HG03045 (cell line): ENCODE results near the gene CAVIN4.

Experiments used
- ATAC-seq: cut with Tn5 transposase; IDR thresholded peaks from one replicate; pipeline ENCODE4 v1.9.1; 2021; ENCODE audit warnings: mild to moderate bottlenecking, moderate library complexity; ENCODE audit not compliant: unreplicated experiment

CAVIN4 gene

DNA sequence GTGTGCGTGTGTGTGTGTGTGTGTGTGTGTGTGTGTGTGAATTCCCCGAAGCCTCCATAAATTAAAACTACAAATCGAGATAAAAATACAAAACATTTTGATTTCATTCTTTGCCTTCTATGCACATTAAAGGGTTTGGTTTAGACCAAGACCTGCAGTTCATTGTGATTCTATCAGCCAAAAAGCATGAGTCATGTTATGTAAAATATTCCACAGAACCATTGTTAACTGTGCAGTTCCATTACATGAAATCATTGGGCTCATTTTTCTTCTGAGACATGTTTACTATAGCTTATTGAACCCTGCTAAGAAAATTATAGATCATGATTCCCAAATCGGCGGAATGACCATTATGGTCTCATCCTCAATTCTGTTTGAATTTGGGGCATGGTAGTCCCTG lies 11.7 kb downstream of the CAVIN4 start:
- ATAC-seq = no peak

DNA sequence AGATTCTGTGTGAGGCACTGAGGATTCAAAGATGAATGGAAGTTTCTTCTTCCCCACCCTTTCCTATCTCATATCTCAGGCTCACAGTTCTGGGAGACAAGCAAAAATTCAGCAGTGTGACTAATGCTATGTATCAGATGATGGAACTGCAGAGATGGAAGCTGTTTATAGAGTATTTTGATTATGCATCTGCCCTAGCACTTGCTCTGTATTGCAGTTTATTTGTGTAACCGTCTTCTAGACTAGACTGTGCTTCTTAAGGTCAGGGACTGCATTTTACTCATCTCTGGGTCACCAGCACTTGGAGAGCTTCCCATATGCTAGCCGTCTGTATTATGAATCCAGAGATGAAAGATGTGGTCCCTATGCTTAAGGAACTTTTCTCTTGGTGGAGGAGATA lies 12.6 kb downstream of the CAVIN4 start:
- ATAC-seq = no peak

DNA sequence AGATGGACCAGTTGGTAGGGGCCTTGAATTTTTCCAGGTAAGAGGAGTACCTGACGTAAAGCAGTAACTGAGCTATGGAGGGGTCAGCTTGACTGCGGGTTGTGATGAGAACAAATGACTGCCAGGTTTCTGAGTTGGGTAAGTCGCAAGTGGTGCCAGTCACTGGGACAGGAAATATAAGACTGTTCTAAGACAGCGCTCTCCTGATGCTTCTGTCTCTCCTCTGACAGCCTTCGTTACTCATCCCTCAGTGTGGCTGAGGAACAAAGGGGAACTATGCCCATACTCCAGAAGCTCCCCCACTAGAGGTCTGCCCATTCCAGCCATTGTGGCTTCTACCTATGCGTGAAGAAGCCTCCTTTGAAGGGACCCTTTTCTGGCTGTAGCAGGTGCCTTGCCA lies 13.3 kb downstream of the CAVIN4 start:
- ATAC-seq = no peak

- ATAC-seq = no peak
Observed at GRCh38 chr9:100591639-100592412, 13.9 kb downstream of the CAVIN4 start.

DNA sequence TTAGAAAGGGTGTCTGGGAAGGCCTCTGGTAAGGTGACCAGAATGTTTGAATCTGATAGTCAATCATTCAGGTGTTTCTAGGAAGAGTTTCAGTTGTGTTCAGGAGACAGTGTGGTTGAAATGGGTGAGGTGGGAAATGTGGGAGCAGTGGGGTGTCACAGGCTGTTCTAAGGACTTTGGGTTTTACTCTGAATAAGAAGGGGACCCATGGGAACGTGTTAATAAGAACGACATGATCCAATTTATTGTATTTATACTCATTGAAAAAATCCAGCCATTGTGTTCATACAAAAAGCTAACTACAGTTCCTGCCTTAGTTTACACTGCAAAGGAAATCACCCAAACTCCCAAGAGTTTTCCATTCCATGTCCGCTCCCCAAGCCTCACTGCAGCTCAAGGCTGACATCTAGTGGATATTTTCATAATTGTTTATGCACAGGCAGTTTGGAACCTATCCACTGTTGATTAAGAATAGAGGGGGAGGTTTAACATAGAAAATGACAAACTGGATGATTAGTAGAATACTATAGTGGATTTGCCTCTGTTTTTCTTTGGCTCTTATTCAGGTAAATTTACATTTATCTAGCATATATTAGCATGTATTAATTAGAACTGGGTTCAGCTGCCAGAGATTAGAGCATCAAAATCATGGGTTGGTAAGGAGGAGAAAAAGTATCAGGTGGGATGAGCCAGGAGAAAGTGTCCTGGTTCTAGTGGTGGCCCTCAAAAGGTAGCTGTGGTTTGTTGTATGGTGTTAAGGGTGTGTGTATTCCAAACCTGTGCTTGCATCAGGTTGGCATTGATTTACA lies 17.7 kb downstream of the CAVIN4 start:
- ATAC-seq = no peak

DNA sequence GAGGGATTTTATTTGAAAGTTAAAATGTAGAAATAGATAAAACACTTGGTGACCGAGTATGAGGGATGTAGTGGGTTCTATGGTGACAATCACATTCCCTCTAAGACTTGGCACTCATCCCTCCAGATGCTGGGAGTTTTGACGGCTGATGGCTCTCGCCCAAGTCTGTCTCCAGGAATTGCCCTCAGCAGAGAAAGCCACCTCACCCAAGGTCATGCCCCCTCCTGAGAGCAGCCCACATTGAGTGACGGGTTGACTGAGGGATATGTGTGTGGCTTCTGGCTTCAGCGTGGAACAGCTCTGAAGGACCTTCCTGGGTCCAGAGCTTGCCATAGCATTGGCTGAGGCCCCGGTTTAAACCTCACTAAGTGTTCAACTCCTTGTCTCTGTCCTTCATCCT lies 19.4 kb downstream of the CAVIN4 start:
- ATAC-seq = no peak

- peak; percentile 82 for ATAC-seq
Observed at GRCh38 chr9:100598641-100599145, 20.8 kb downstream of the CAVIN4 start.

DNA sequence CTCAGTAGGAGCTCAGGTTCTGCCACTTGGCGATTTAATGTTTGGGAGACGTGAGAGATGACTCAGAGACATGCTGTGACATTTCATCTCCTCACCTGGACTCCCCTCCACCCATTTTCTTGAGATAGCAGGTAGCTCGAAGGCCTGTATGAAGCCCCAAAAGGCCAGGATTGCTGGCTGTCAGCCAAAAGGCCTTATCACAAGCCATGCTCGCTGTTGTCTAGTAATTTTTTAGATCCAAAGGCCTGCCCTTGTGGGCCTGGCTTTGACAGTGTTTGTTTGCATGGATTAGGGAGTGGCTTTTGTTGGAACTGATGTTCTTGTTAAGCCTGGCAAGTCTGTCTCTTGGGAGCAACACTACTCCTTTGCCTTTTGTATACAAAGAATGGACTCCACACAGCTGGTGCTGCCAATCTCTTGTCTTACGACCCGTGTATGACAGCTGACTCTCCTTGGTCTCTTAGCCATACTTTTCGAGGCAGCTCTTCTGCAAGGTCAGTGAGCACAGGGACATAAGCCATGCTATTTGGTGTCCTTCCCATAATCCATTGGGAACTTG lies 22.7 kb downstream of the CAVIN4 start:
- no peak for ATAC-seq

DNA sequence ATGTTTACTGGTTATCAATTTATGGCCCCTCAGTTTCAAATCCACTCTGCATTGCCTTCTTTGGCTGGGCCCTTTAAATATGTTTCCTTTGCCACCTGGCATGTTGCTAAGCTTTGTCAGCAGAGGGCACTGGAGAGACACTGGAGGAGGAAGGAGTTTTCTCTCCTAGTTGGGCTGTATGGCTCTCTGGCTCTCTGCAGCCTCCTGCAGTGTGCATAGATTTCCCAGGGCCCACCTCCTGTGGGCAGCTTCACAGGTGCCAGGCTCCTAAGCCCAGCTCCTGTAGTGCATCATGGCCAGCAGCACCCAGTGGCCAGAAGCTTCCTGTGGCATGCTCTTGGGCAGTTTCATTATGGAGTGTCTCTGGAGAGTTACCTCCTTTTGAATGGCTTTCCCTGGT lies 23.3 kb downstream of the CAVIN4 start:
- ATAC-seq = no peak

DNA sequence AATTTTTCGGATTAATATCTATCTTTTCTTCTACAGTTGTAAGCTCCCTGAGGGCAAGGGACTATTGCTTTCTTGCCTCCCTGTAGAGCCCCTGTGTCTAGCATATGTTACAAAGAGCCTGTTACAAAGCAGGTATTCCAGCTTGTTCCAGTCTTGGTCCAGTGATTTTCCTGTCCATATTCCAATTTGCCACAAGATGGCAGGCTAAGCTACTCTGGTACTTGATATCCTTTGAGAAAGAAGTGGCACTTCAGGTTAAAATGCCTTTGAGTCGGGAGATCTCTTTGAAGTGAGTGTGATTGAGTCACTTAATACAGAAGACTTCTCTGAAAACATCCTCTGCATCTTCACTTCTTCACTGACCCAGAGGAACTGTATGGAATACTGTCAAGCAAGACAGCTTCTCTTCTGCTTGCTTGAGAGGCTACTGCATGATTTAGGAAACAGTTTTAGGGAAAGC lies 24.5 kb downstream of the CAVIN4 start:
- no peak for ATAC-seq

DNA sequence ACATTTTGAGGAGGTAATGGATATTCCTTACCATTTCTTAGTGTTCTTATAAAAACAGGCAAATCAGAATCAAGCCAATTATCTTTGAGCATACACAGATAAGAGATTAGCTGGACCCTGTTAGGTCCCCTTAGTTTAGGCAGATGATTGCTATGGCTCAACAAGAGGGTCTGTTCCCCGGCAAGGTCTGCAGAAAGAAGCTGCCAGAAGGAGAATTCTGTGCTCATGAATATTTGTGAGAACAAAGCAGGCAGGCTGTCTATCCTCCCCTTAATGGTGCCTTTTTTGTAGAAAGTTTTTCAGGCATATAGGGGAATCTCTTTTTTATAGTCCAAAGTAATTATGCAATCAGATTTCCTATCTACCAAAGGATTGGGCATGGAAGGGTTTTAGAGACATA lies 27.5 kb downstream of the CAVIN4 start:
- no peak for ATAC-seq

DNA sequence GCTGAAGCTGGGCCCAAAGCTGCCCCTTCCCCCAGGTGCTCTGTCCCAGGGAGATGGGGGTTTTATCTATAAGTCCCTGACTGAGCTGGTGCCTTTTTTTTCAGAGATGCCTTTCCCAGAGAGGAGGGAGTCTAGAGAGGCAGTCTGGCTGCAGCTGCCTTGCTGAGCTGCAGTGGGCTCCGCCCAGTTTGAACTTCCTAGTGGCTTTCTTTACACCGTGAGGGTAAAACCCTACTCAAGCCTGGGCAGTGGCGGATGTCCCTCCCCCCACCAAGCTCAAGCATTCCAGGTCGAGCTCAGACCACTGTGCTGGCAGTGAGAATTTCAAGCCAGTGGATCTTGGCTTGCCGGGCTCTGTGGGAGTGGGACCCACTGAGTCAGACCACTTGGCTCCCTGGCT lies 41.3 kb downstream of the CAVIN4 start:
- ATAC-seq = no peak

DNA sequence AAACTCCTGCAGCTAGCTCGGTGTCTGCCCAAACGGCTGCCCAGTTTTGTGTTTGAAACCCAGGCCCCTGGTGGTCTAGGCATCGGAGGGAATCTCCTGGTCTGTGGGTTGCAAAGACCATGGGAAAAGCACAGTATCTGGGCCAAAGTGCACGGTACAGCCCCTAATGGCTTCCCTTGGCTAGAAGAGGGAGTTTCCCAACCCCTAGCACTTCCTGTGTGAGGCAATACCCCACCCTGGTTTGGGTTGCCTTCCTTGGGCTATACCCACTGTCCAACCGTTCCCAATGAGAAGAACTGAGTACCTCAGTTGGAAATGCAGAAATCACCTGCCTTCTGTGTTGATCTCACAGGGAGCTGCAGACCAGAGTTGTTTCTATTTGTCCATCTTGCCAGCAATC lies 41.8 kb downstream of the CAVIN4 start:
- ATAC-seq = no peak

GRCh38 chr9:100623969-100624368 lies 46.1 kb downstream of the CAVIN4 start:
- ATAC-seq = no peak

GRCh38 chr9:100626949-100627348 lies 49.1 kb downstream of the CAVIN4 start:
- ATAC-seq = no peak

DNA sequence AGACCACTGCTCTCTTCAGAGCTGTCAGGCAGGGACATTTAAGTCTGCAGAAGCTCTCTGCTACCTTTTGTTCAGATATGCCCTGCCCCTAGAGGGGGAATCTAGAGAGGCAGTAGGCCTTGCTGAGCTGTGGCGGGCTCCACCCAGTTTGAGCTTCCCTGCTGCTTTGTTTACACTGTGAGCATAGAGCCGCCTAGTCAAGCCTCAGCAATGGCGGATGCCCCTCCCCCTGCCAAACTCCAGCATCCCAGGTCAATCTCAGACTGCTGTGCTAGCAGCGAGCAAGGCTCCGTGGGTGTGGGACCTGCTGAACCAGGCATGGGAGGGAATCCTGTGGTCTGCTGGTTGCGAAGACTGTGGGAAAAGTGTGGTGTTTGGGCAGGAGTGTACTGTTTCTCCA lies 59.9 kb downstream of the CAVIN4 start:
- no peak for ATAC-seq
